Measurements from ENCODE around the gene ZNF786.

GRCh38 chr7:149060156-149060555, 30.4 kb downstream of the ZNF786 start:
- no peak for TF ChIP-seq CTCF (IDR thresholded peaks at IDR 0.05)
- TF ChIP-seq POLR2AphosphoS5 (IDR thresholded peaks at IDR 0.05) = no peak

Measured in prostate gland (tissue), 2 donors.